Fibroblast of mammary gland (primary cell): Measurements from ENCODE around the gene DMRTB1.

Experiments used
- DNase-seq: peaks from one replicate; pipeline ENCODE4 v3.0.0-alpha.2; 2010; ENCODE audit warnings: low read depth
- H3K4me3 ChIP-seq: 2 replicates; pipeline ENCODE4 v1.5.1; 2011; ENCODE audit warnings: low read depth, mild to moderate bottlenecking, low read length, moderate library complexity; ENCODE audit not compliant: control insufficient read depth
- TF ChIP-seq, protein P1 (sequence below): conservative IDR thresholded peaks from 2 replicates; pipeline ENCODE4 v1.5.1; 2011; ENCODE audit warnings: low read depth, low read length, inconsistent platforms; ENCODE audit not compliant: control insufficient read depth, insufficient read depth

Gene DMRTB1

DNA sequence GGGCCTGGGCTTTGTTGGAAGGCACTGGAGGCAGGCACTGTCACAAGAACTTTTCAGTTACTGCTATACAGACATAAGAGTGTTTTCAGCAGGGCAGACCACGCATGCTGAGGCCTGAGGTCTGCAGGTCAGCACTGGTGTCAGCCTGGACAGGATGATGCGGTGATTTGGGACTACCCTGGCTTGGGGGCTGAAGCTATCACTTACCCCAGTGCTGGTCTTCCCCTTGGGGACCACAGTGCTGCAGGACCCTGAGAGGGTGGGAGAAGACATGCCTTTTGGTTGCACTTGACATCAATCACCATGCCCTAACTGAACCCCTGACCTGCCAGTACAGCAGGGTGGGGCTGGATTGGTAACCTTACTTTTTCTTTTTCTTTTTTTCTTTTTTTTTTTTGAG, 9.2 kb downstream of the DMRTB1 start:
- DNase-seq, result no peak
- H3K4me3 ChIP-seq, result no peak overlapping the region
- TF ChIP-seq, protein P1, sequence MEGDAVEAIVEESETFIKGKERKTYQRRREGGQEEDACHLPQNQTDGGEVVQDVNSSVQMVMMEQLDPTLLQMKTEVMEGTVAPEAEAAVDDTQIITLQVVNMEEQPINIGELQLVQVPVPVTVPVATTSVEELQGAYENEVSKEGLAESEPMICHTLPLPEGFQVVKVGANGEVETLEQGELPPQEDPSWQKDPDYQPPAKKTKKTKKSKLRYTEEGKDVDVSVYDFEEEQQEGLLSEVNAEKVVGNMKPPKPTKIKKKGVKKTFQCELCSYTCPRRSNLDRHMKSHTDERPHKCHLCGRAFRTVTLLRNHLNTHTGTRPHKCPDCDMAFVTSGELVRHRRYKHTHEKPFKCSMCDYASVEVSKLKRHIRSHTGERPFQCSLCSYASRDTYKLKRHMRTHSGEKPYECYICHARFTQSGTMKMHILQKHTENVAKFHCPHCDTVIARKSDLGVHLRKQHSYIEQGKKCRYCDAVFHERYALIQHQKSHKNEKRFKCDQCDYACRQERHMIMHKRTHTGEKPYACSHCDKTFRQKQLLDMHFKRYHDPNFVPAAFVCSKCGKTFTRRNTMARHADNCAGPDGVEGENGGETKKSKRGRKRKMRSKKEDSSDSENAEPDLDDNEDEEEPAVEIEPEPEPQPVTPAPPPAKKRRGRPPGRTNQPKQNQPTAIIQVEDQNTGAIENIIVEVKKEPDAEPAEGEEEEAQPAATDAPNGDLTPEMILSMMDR, result no peak

DNA sequence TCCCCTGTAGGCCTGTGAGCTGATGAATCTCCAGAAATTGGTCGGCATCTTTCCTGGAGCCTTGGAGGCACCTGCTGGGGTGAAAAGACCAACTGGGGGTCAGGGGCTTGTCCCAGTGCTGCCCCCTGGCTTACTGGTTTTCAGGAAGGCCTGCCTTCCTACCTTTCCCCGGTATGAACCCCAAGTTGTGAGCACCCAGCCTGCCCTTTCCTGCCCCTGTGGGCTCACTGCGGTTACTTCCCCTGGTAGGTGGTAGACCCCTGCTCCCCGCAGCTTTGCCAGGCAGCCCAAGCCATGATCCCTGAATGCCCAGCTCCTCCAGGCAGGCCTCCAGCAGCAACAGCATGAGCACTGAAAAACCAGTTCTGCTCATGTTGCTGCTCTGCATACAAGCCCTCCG, 10.2 kb downstream of the DMRTB1 start:
- no peak for DNase-seq
- TF ChIP-seq, protein P1, result no peak
- H3K4me3 ChIP-seq, result no peak overlapping the region

DNA sequence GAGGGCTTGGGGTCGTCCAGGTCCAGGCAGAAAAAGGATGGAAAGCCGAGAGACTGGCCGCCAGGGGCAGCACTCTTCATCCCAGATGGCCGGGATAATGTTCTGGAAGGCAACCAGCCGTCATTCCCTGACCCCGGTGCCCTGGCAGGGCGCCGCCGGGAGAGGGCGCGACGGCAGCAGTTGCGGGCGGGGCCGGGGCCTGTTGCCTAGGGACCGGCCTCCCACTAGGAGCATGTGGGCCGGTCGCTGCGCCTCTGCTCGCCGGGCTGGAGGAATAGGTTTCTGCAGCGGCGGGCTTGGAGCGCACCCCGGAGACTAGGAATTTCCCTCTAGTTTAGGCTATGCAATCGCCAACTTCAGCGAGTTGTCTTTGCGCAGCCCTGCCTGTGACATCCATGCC, 11.0 kb downstream of the DMRTB1 start:
- peak overlapping the region; percentile 17 for H3K4me3 ChIP-seq
- DNase-seq, result peak; percentile 81
- TF ChIP-seq, protein P1, result peak; percentile 66

DNA sequence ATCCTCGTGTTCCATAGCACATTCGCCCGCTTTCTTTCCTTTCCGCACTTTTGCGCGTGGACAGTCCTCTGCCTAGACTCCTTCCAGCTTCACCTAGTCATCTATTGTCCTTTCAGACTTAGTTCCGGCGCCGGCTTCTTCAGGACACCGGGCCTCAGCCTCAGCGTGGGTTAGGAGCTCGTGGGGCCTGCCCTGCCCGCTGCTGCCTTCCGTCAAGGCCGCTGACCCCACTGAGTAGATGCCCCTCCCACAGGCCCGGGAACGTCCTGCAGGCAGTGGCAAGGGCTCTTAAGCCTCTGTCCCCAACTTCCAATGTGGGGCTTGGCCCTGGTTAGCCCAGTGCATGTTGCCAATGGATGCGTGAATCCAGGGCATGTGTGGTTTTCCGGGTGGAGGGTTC, 11.4 kb downstream of the DMRTB1 start:
- TF ChIP-seq, protein P1, result no peak
- peak overlapping the region; percentile 17 for H3K4me3 ChIP-seq
- no peak for DNase-seq

- no peak overlapping the region for H3K4me3 ChIP-seq
- TF ChIP-seq, protein P1, result no peak
- no peak for DNase-seq
Measured at GRCh38 chr1:53471000-53471399, 11.8 kb downstream of the DMRTB1 start.

DNA sequence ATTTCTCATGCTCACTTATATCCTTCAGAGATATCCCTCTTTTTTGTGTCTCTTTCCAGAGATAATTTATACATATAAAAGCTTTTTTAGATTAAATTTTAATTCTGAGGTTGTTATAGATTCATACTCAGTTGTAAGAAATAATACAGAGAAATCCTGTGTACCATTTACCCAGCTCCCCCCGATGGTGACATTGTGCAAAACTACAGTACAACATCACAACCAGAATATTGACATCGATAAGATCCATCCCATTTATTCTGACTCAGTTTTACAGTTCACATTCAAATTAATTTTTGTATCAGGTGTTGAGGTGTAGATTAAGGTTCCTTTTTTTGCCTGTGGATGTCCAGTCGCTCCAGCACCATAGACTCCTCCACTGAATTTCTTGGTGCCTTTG, 14.3 kb downstream of the DMRTB1 start:
- DNase-seq, result peak; percentile 18
- no peak overlapping the region for H3K4me3 ChIP-seq
- TF ChIP-seq, protein P1, result peak; percentile 47

- TF ChIP-seq, protein P1, result no peak
- H3K4me3 ChIP-seq, result no peak overlapping the region
- no peak for DNase-seq
Measured at GRCh38 chr1:53475664-53476063, 16.5 kb downstream of the DMRTB1 start.
